GM12864 (cell line): ENCODE results near the gene LACTBL1.

ENCODE experiments used
- DNase-seq: peaks from one replicate; pipeline ENCODE4 v3.0.0-alpha.2; 2011; ENCODE audit warnings: low read depth
- H3K4me3 ChIP-seq: 2 replicates; pipeline ENCODE4 v1.5.1; 2011; ENCODE audit warnings: mild to moderate bottlenecking, low read depth, low read length, control low read depth
- CTCF ChIP-seq: IDR thresholded peaks from 2 replicates; pipeline ENCODE4 v1.5.1; 2011; ENCODE audit warnings: low read depth, mild to moderate bottlenecking, moderate library complexity, low read length, control low read depth, inconsistent platforms; ENCODE audit errors: missing control alignments

The LACTBL1 gene

GRCh38 chr1:22910986-22911651, 61.5 kb downstream of the LACTBL1 start:
- TF ChIP-seq CTCF = no peak
- no peak for DNase-seq
- no peak overlapping the region for H3K4me3 ChIP-seq

GRCh38 chr1:22910286-22910685, 62.4 kb downstream of the LACTBL1 start:
- no peak for TF ChIP-seq CTCF
- H3K4me3 ChIP-seq = no peak overlapping the region
- DNase-seq = no peak

- no peak for TF ChIP-seq CTCF
Observed at GRCh38 chr1:22908880-22909426, 63.7 kb downstream of the LACTBL1 start.

GRCh38 chr1:22907528-22907927, 65.1 kb downstream of the LACTBL1 start:
- no peak overlapping the region for H3K4me3 ChIP-seq
- no peak for DNase-seq
- TF ChIP-seq CTCF = no peak

More at GRCh38 chr1:22908880-22909426, 63.7 kb downstream of the LACTBL1 start:
- no peak overlapping the region for H3K4me3 ChIP-seq
- no peak for DNase-seq

GRCh38 chr1:22906968-22907367, 65.7 kb downstream of the LACTBL1 start:
- no peak for TF ChIP-seq CTCF
- H3K4me3 ChIP-seq = no peak overlapping the region
- no peak for DNase-seq

GRCh38 chr1:22903113-22903512, 69.6 kb downstream of the LACTBL1 start:
- H3K4me3 ChIP-seq = no peak overlapping the region
- no peak for DNase-seq
- TF ChIP-seq CTCF = no peak
